RWPE2 (cell line): ENCODE results near the gene ADAM12.

Experiments
- ATAC-seq: fragments of 200-7000 bp; cut with Tn5 transposase; 3 replicates; pipeline ENCODE4 v1.9.1; 2021; ENCODE audit warnings: low read depth
- DNase-seq: peaks from one replicate; pipeline ENCODE4 v3.0.0-alpha.2; 2020; ENCODE audit warnings: low spot score
- H3K27ac ChIP-seq: fragments of 450-650 bp; 2 replicates; pipeline ENCODE4 v1.5.1; 2017; ENCODE audit warnings: mild to moderate bottlenecking; ENCODE audit not compliant: poor library complexity, severe bottlenecking
- H3K27me3 ChIP-seq: fragments of 250-450 bp; sonication (Bioruptor Pico); 2 replicates; pipeline ENCODE4 v1.5.1; 2021; ENCODE audit warnings: mild to moderate bottlenecking, moderate library complexity; ENCODE audit not compliant: insufficient read depth, poor library complexity, severe bottlenecking
- H3K36me3 ChIP-seq: fragments of 250-450 bp; sonication (Bioruptor Pico); 2 replicates; pipeline ENCODE4 v1.5.1; 2020; ENCODE audit warnings: low read depth, mild to moderate bottlenecking, moderate library complexity
- H3K4me1 ChIP-seq: fragments of 250-450 bp; sonication (Bioruptor Pico); 2 replicates; pipeline ENCODE4 v1.5.1; 2021; ENCODE audit warnings: mild to moderate bottlenecking, moderate library complexity; ENCODE audit not compliant: insufficient read depth, poor library complexity, severe bottlenecking
- H3K4me3 ChIP-seq: fragments of 250-450 bp; sonication (Bioruptor Pico); 2 replicates; pipeline ENCODE4 v1.5.1; 2021; ENCODE audit warnings: mild to moderate bottlenecking, moderate library complexity; ENCODE audit not compliant: severe bottlenecking
- H3K9me3 ChIP-seq: fragments of 250-450 bp; sonication (Bioruptor Pico); 2 replicates; pipeline ENCODE4 v1.5.1; 2021; ENCODE audit warnings: mild to moderate bottlenecking, moderate library complexity; ENCODE audit not compliant: severe bottlenecking
- TF ChIP-seq, protein P1 (sequence below): fragments of 450-650 bp; IDR thresholded peaks from one replicate; pipeline ENCODE4 v1.5.1; 2017; ENCODE audit warnings: mild to moderate bottlenecking, moderate library complexity; ENCODE audit not compliant: poor library complexity, severe bottlenecking

ADAM12 gene

DNA sequence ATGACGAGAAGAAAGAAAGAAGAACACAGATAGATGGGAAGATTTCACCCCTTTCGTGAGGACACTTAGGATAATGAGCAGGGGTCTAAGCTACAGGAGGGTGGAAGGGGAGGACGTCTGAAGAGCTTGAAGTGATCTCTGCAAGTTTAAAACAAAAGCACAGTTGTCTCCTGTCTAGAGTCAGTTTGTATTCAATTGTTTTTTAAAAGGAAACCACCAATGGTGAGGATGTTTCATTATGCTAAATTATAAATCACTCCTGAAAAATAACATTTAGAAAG lies 85.9 kb downstream of the ADAM12 start:
- Histone ChIP-seq H3K9me3 (no peaks in the 10 kb centered on the region), H3K36me3 (no peaks in the 10 kb centered on the region), H3K27me3 (no peaks in the 10 kb centered on the region), H3K4me1 (no peaks in the 10 kb centered on the region), H3K27ac (no peak overlapping the region), H3K4me3 (no peak overlapping the region)
- no peak for DNase-seq
- TF ChIP-seq, protein P1, sequence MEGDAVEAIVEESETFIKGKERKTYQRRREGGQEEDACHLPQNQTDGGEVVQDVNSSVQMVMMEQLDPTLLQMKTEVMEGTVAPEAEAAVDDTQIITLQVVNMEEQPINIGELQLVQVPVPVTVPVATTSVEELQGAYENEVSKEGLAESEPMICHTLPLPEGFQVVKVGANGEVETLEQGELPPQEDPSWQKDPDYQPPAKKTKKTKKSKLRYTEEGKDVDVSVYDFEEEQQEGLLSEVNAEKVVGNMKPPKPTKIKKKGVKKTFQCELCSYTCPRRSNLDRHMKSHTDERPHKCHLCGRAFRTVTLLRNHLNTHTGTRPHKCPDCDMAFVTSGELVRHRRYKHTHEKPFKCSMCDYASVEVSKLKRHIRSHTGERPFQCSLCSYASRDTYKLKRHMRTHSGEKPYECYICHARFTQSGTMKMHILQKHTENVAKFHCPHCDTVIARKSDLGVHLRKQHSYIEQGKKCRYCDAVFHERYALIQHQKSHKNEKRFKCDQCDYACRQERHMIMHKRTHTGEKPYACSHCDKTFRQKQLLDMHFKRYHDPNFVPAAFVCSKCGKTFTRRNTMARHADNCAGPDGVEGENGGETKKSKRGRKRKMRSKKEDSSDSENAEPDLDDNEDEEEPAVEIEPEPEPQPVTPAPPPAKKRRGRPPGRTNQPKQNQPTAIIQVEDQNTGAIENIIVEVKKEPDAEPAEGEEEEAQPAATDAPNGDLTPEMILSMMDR, result no peak
- no peak for ATAC-seq

DNA sequence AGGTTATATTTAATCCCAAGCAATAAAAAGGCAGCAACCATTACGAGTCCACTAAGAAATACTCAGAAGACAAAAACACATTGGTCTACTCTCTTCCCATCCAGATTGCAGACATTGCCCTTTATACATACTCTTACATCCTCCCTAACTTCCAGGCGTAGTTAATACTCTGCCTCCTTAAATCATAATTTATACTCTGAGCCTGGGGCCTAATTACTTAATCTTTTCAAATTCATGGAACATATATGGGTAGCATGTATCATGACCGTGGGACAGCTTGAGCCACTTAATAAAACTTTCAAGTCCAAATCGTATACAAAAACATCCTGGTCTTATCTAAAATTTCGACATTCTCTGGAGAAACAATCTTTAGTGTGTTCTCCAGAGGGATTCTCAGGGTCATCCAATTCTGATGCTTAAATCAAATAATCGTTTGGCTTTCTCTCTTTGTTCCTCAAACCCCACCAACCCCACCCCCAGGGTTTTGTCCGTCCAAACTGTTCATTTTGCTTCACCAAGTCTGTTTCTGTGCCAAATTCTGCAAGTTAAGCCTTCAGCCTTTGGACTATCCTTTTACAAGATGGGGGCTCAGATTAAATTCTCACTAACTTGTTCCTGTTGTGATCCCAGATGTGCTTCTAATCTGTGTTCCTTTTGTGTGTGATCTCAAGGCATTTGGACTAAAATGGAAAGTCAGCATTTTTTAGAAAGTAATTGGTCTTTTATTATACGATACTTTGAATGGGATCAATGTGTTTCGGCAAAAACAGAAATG lies 86.4 kb downstream of the ADAM12 start:
- H3K27me3 ChIP-seq, result no peaks in the 10 kb centered on the region
- H3K4me3 ChIP-seq, result no peak overlapping the region
- H3K4me1 ChIP-seq, result no peaks in the 10 kb centered on the region
- no peak overlapping the region for H3K27ac ChIP-seq
- ATAC-seq (no peak), DNase-seq (no peak)
- no peaks in the 10 kb centered on the region for H3K36me3 ChIP-seq
- TF ChIP-seq, protein P1, result no peak
- H3K9me3 ChIP-seq, result no peaks in the 10 kb centered on the region

DNA sequence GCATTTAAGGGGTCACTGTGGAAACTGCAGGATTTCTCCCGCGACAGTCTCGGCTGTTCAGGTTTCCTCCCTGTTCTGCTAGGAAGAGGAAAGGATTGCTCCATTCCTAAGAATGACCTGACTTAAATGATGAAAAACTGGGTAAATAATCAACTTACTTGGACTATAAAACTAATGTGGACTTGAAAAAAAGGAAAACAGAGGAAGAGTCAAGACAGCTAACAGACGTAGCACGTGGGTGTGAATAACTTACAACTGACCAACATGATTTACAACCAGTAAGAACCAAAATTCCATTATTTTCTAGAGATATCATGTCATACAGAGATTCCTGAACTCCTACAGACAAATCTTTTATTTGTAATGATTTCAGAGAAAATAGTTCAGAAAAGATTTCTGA lies 93.8 kb downstream of the ADAM12 start:
- no peaks in the 10 kb centered on the region for H3K9me3 ChIP-seq
- H3K36me3 ChIP-seq, result no peaks in the 10 kb centered on the region
- H3K4me1 ChIP-seq, result no peaks in the 10 kb centered on the region
- TF ChIP-seq, protein P1, result no peak
- no peak overlapping the region for H3K4me3 ChIP-seq
- H3K27me3 ChIP-seq, result no peaks in the 10 kb centered on the region
- no peak for ATAC-seq
- DNase-seq, result no peak
- no peak overlapping the region for H3K27ac ChIP-seq

DNA sequence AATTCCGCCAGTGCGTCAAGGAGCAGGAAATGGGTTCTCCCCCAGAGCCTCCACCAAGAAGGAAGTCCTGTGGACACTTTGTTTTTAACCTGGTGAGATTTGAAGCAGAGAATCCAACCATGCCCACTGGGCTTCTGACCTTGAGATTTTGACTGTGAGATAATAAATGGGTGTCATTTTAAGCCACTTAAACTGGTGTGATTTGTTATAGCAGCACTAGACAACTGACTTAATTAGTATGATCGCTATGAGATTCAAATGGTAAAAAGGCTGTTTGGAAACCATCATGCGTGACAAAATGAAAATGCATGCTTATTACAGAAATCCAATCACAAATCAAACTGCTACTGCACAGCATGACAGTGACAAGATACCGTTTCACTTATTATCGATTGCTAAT lies 98.0 kb downstream of the ADAM12 start:
- Histone ChIP-seq H3K27me3 (no peaks in the 10 kb centered on the region), H3K27ac (no peak overlapping the region), H3K36me3 (no peaks in the 10 kb centered on the region), H3K4me1 (no peaks in the 10 kb centered on the region), H3K4me3 (no peak overlapping the region), H3K9me3 (no peaks in the 10 kb centered on the region)
- no peak for DNase-seq
- TF ChIP-seq, protein P1, result no peak
- ATAC-seq, result no peak

DNA sequence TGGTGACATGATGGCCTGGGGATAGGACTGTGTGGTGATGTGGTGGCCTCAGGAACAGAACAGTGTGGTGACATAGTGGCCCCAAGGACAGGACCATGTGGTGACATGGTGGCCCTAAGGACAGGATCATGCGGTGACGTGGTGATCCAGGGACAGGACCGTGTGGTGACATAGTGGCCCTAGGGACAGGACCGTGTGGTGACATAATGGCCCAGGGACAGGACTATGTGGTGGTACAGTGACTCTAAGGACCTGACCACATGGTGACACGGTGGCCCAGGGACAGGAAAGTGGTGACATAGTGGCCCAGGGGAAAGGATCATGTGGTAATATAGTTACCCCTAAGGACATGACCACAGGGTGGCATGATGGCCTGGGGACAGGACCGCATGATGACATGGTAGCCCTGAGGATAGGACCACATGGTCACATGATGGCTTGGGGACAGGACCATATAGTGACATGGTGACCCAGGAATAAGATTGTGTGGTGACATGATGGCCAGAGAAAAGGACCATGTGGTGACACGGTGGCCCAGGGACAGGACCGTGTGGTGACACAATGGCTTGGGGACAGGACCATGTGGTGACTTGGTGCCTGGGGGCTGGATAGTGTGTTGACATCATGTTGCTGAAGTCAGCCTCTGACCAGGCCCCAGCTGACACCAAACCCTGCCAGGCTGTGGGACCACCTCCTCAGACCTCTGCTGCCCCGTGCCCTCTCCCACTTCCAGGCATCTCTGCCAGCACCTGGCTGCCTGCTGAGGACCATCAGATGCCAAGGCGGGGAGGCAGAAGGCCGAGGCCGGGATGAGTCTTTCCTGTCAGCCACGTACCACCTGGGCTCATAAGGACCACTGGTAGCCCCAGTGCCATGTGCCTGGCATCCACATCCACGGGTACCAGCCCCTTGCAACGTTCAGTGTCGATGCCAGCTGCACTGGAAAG lies 99.5 kb downstream of the ADAM12 start:
- Histone ChIP-seq H3K4me1 (no peaks in the 10 kb centered on the region), H3K36me3 (no peaks in the 10 kb centered on the region), H3K27ac (no peak overlapping the region), H3K9me3 (no peaks in the 10 kb centered on the region), H3K27me3 (no peaks in the 10 kb centered on the region), H3K4me3 (no peak overlapping the region)
- TF ChIP-seq, protein P1, result no peak
- ATAC-seq, result no peak
- no peak for DNase-seq
